ENCODE measurements around the gene KDM3B. TPM values are rescaled to one million over a fixed set of nuclear protein-coding genes. Genes with fewer than 3 reads are reported as not detected.

Gene KDM3B
- total RNA-seq, 1 experiment from 2014 or later, result 89.2 TPM

- DNase-seq, result no peak
- TF ChIP-seq CTCF (conservative IDR thresholded peaks at IDR 0.05), result no peak
- Mint-ChIP-seq H3K27me3 (ENCODE audit: low read depth) (no peaks in the 10 kb centered on the region), H3K9me3 (no peaks in the 10 kb centered on the region), H3K27ac (no peak overlapping the region), H3K4me3 (no peak overlapping the region), H3K36me3 (ENCODE audit: insufficient read depth in 1 of 3, low read depth in 3 of 3) (peaks cover 22 to 57% (median 56%) of the 10 kb centered on the region in 3 experiments), H3K4me1 (peaks cover 19 to 28% of the 10 kb centered on the region in 2 experiments)
- peaks cover 5% of the 10 kb centered on the region for H3K23me2 ChIP-seq (ENCODE audit: insufficient read length, low read depth, low read length, poor library complexity, severe bottlenecking)
- H3K27me3 ChIP-seq (ENCODE audit: insufficient read depth, low read length), result no peaks in the 10 kb centered on the region
- H3K4ac ChIP-seq (ENCODE audit: low read depth, low read length), result no peak overlapping the region
- no peaks in the 10 kb centered on the region for H3K79me1 ChIP-seq (ENCODE audit: insufficient read depth, low read depth, low read length, poor library complexity, severe bottlenecking)
- H3K14ac ChIP-seq (ENCODE audit: insufficient read depth, low read length), result no peak overlapping the region
- no peak overlapping the region for H2BK20ac ChIP-seq (ENCODE audit: low read depth, low read length, poor library complexity, severe bottlenecking)
- no peak overlapping the region for H3K4me2 ChIP-seq (ENCODE audit: insufficient read depth, insufficient read length, low read length)
- WGBS (ENCODE audit: extremely low coverage, insufficient read length, low lambda C conversion rate), result no CpG with 5 or more reads among the region's 5 CpGs
- H3K79me2 ChIP-seq (ENCODE audit: insufficient read depth, low read length), result no peaks in the 10 kb centered on the region
- no peak overlapping the region for H2BK5ac ChIP-seq (ENCODE audit: insufficient read length, low read length)
- no peak overlapping the region for H4K5ac ChIP-seq (ENCODE audit: insufficient read length, low read depth, low read length)
- H2AK5ac ChIP-seq (ENCODE audit: insufficient read length, low read length), result no peak overlapping the region
- no peak overlapping the region for H3T11ph ChIP-seq (ENCODE audit: low read length)
- H3K56ac ChIP-seq (ENCODE audit: insufficient read length, low read depth, low read length), result no peak overlapping the region
- no peak overlapping the region for H2BK120ac ChIP-seq (ENCODE audit: low read depth, low read length, poor library complexity, severe bottlenecking)
- H3K4me1 ChIP-seq (ENCODE audit: insufficient read depth, low read length), result peaks cover 4% of the 10 kb centered on the region; the same call in 1 of the 2 replicates
- H3K18ac ChIP-seq (ENCODE audit: insufficient read length, low read depth, low read length), result no peak overlapping the region
- no peak overlapping the region for H3K9ac ChIP-seq (ENCODE audit: extremely low read depth, insufficient read length, low read length)
- H3K27ac ChIP-seq (ENCODE audit: insufficient read length, low read depth, low read length), result no peak overlapping the region
- H4K8ac ChIP-seq (replicated peaks; ENCODE audit: insufficient read length, low read depth, low read length), result no peak overlapping the region
- no peak overlapping the region for H2BK12ac ChIP-seq (ENCODE audit: insufficient read length, low read depth, low read length)
- no peak overlapping the region for H2AFZ ChIP-seq (ENCODE audit: low read length)
- no peak overlapping the region for H3K23ac ChIP-seq (ENCODE audit: insufficient read length, low read depth, low read length)
- no peak overlapping the region for H2BK15ac ChIP-seq (ENCODE audit: low read depth, low read length)
- H3K9me3 ChIP-seq (ENCODE audit: control insufficient read depth, low read depth, low read length), result no peaks in the 10 kb centered on the region
- no peak overlapping the region for H4K91ac ChIP-seq (ENCODE audit: insufficient read length, low read depth, low read length)
- no peaks in the 10 kb centered on the region for H4K20me1 ChIP-seq (ENCODE audit: control insufficient read depth, insufficient read depth, insufficient read length)
Observed at GRCh38 chr5:138435943-138436342, 83.5 kb downstream of the KDM3B start.
